Endothelial cell of hepatic sinusoid (primary cell): ENCODE measurements around the gene STK25.

Experiments used
- in situ Hi-C: cut with HindIII; loops from 2 replicates; pipeline ENCODE4 v1.10.0; 2017; ENCODE audit warnings: low sequenced_read_pairs

Gene STK25

DNA sequence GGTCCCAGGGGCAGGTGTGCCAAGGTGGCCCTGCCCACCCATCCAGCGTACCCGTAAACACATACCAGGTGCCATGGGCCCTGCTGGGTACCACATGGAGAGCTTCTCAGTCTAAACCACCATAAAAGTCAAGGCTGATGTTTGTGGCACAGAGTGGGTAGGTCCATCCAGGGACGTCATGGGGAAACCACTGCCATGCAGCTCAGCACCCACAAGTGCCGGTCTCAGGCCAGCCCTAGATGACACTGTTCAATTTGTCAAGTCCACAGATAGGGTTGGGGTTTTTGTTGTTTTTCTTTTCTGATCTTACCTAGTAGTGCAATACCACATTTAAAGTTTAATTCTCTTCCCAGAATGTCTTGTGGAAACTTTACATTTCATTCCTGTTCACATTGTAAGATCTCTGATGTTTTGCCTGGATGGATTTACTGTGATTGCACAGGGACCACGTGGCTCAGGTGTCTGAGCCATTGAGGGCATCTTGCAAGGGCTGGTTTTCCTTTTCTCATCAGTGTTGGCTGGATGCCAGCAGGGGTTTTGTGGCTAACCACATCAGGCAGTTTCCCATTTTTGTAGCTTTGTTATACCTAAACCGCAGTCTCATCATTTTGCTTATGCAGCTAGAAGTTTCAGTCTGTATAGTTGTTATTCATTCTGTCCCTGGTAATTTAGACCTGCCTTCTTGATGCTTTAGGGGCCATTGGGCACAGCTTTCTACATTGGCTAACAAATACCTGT, 64.7 kb downstream of the STK25 start:
- in situ Hi-C loops, result no loop called here
